Gastroesophageal sphincter (tissue), 4 donors: ENCODE measurements around the gene PARK7. TPM values are rescaled to one million over a fixed set of nuclear protein-coding genes. Genes with fewer than 3 reads are reported as not detected.

Source experiments
- ATAC-seq: fragments of 150-250 bp; one replicate; pipeline ENCODE4 v1.9.1; 2016; ENCODE audit warnings: mild to moderate bottlenecking, moderate library complexity
- H3K27ac ChIP-seq, 4 donors: fragments of 200-600 bp; sonication (generic) in 3 of 4; 1 replicate in 3 of 4; 2 replicates in 1 of 4; pipeline ENCODE4 v1.5.1; 2016 to 2019
- H3K27me3 ChIP-seq: fragments of 200-600 bp; sonication (generic); one replicate; pipeline ENCODE4 v1.5.1; 2019
- H3K36me3 ChIP-seq, 2 donors: fragments of 200-600 bp; sonication (generic); one replicate each; pipeline ENCODE4 v1.5.1; 2019; ENCODE audit warnings: control low read depth in 1 of 2
- H3K4me1 ChIP-seq, 3 donors: fragments of 200-600 bp; sonication (generic); 1 replicate in 2 of 3; 2 replicates in 1 of 3; pipeline ENCODE4 v1.5.1; 2016 to 2019; ENCODE audit warnings: control low read depth in 2 of 3
- H3K4me3 ChIP-seq, 2 donors: fragments of 200-600 bp; sonication (generic); one replicate each; pipeline ENCODE4 v1.5.1; 2019; ENCODE audit warnings: mild to moderate bottlenecking in 1 of 2, moderate library complexity in 1 of 2
- H3K9me3 ChIP-seq, 3 donors: fragments of 200-600 bp; sonication (generic); one replicate each; pipeline ENCODE4 v1.5.1; 2017 to 2019; ENCODE audit warnings: control low read depth in 2 of 3
- CTCF ChIP-seq, 4 experiments: fragments of 200-600 bp in 2 of 4; fragments of 450-650 bp in 2 of 4; sonication (generic) in 1 of 4; IDR thresholded peaks; one replicate each; pipeline ENCODE4 v1.5.1; 2017 to 2019; ENCODE audit warnings: antibody characterized with exemption in 4 of 4, mild to moderate bottlenecking in 2 of 4, moderate library complexity in 2 of 4
- EP300 ChIP-seq: sonication (generic); formaldehyde crosslinking; IDR thresholded peaks from one replicate; pipeline ENCODE4 v1.6.1; 2017; ENCODE audit warnings: antibody characterized with exemption, mild to moderate bottlenecking
- POLR2A ChIP-seq, 2 donors: fragments of 450-650 bp; IDR thresholded peaks; one replicate each; pipeline ENCODE4 v1.6.1; 2017; ENCODE audit warnings: antibody characterized with exemption in 2 of 2, mild to moderate bottlenecking in 2 of 2, moderate library complexity in 1 of 2
- POLR2AphosphoS5 ChIP-seq: sonication (generic); formaldehyde crosslinking; IDR thresholded peaks from one replicate; pipeline ENCODE4 v1.6.1; 2017; ENCODE audit warnings: antibody characterized with exemption
- WGBS, 2 donors: methylation state at CpG; one replicate each; pipeline ENCODE4 v1.1.5; 2018; ENCODE audit warnings: low coverage in 1 of 2; 5-methylcytosine and 5-hydroxymethylcytosine counted together
- small RNA-seq, 4 donors: library from RNA; depleted of rRNA; stranded (forward); fragments of <200 nt; gene quantifications; one replicate each; pipeline ENCODE3, GENCODE V24; 2016
- total RNA-seq, 4 donors: library from RNA; depleted of rRNA; stranded (reverse); fragments of >200 nt; gene quantifications; one replicate each; pipeline ENCODE4 v1.1.0, GENCODE V29; 2016

Gene PARK7
- total RNA-seq, 4 donors from 2014 or later, result 208 to 250 (median 224) TPM

GRCh38 chr1:8031176-8031785 is 69.8 kb downstream of the PARK7 start:
- TF ChIP-seq EP300, result no peak
- peak; percentile 75 to 86 (median 80) for TF ChIP-seq CTCF (IDR thresholded peaks at IDR 0.05)
- peaks cover 0 to 50% (median 3%) of the 10 kb centered on the region in 3 donors for H3K4me1 ChIP-seq
- H3K27me3 ChIP-seq, result no peaks in the 10 kb centered on the region
- no peak for ATAC-seq
- H3K27ac ChIP-seq, result peak overlapping the region in 3 of 4 donors; percentile 49 to 98 (median 96)
- no peaks in the 10 kb centered on the region for H3K36me3 ChIP-seq
- H3K4me3 ChIP-seq, result no peak overlapping the region
- H3K9me3 ChIP-seq, result no peaks in the 10 kb centered on the region
- 66 to 69% methylated on average over 7 to 8 of the region's 9 CpGs for WGBS, 2 donors

- H3K9me3 ChIP-seq, result no peaks in the 10 kb centered on the region
- no peak for TF ChIP-seq POLR2AphosphoS5
- TF ChIP-seq EP300, result no peak
- TF ChIP-seq POLR2A (IDR thresholded peaks at IDR 0.05), result no peak
- no peak for TF ChIP-seq CTCF (IDR thresholded peaks at IDR 0.05)
- peak overlapping the region in 1 of 4 donors; percentile 96 for H3K27ac ChIP-seq
- peaks cover 0 to 39% (median 3%) of the 10 kb centered on the region in 3 donors for H3K4me1 ChIP-seq
- no peak overlapping the region for H3K4me3 ChIP-seq
- 89 to 92% methylated on average over 1 to 3 of the region's 3 CpGs for WGBS, 2 donors
- no peaks in the 10 kb centered on the region for H3K27me3 ChIP-seq
- no peaks in the 10 kb centered on the region for H3K36me3 ChIP-seq
- no peak for ATAC-seq
Observed at GRCh38 chr1:8032366-8032910, 70.9 kb downstream of the PARK7 start.

GRCh38 chr1:8033322-8033721 is 71.8 kb downstream of the PARK7 start:
- TF ChIP-seq EP300 (no peak), POLR2AphosphoS5 (no peak), CTCF (IDR thresholded peaks at IDR 0.05) (no peak)
- Histone ChIP-seq H3K27me3 (no peaks in the 10 kb centered on the region), H3K4me1 (peaks cover 0 to 30% (median under 1%) of the 10 kb centered on the region in 3 donors), H3K27ac (peak overlapping the region in 1 of 4 donors; percentile 96), H3K9me3 (no peaks in the 10 kb centered on the region), H3K4me3 (no peak overlapping the region), H3K36me3 (no peaks in the 10 kb centered on the region)
- no peak for ATAC-seq
- 80 to 88% methylated on average over 6 of the region's 6 CpGs for WGBS, 2 donors

Small RNA genes within 50 kb of the gene (small RNA-seq; reads per million reads assigned to genes)
- gene RF00019, result 0 reads per million in 4 donors

Other genes with a start within 250 kb of the PARK7 start
- 100 to 1,000 TPM in 3 of 4 donors, 10 to 100 TPM in 1; 99.9 to 128 (median 112) TPM for gene VAMP3, start 190.4 kb upstream of the PARK7 start, total RNA-seq
- 10 to 100 TPM; 26.8 to 73.2 (median 43.4) TPM for gene PER3, start 177.4 kb upstream of the PARK7 start, total RNA-seq
- under 1 TPM in 2 of 4 donors, not detected in 2; 0.31 to 0.42 TPM for gene UTS2, start 108.6 kb upstream of the PARK7 start, total RNA-seq
- under 1 TPM in 2 of 4 donors, not detected in 2; 0.13 to 0.31 TPM for gene TNFRSF9, start 20.9 kb upstream of the PARK7 start, total RNA-seq
- gene ERRFI1, start 64.6 kb downstream of the PARK7 start, total RNA-seq, result 100 to 1,000 TPM; 344 to 570 (median 393) TPM